HepG2 (cell line): Measurements from ENCODE around the gene H3-3A. TPM values are rescaled to one million over a fixed set of nuclear protein-coding genes. Genes with fewer than 3 reads are reported as not detected.

Experiments
- ASH2L ChIP-seq: fragments of 300-600, 200-600 bp; sonication (generic); IDR thresholded peaks from 2 replicates; pipeline ENCODE4 v1.7.0; 2017; ENCODE audit warnings: low read depth, mild to moderate bottlenecking, moderate library complexity, mixed read lengths, low read length; ENCODE audit not compliant: insufficient read length
- ATF7-NPFF ChIP-seq: sonication (generic); formaldehyde crosslinking; IDR thresholded peaks from 2 replicates; pipeline ENCODE4 v1.8.1; 2023; ENCODE audit warnings: mild to moderate bottlenecking, low read depth, missing genetic modification reagents, moderate library complexity
- HOXA7 ChIP-seq: sonication (generic); formaldehyde crosslinking; IDR thresholded peaks from 2 replicates; pipeline ENCODE4 v1.8.1; 2022; ENCODE audit warnings: mild to moderate bottlenecking, missing genetic modification reagents, moderate library complexity
- MAF1 ChIP-seq: sonication (generic); formaldehyde crosslinking; IDR thresholded peaks from 2 replicates; pipeline ENCODE4 v1.5.0; 2020; ENCODE audit warnings: missing genetic modification reagents, borderline replicate concordance
- RBM22 ChIP-seq: fragments of 200-400 bp; formaldehyde crosslinking; optimal IDR thresholded peaks from 2 replicates; pipeline ENCODE3; 2017; ENCODE audit warnings: mild to moderate bottlenecking, low read length, moderate library complexity
- RXRB ChIP-seq: IDR thresholded peaks from 2 replicates; pipeline ENCODE4 v1.6.1; 2016; ENCODE audit warnings: borderline replicate concordance, missing genetic modification reagents, missing compliant biosample characterization
- ZBTB38 ChIP-seq: sonication (generic); formaldehyde crosslinking; IDR thresholded peaks from 2 replicates; pipeline ENCODE4 v1.5.1; 2020; ENCODE audit warnings: mild to moderate bottlenecking, missing genetic modification reagents
- polyA plus RNA-seq, 8 experiments: library from polyadenylated mRNA; depleted of rRNA in 3 of 8; stranded (reverse) in 7 of 8; unstranded in 1 of 8; fragments of >200 nt; fragmentation: Illumina TruSeq in 4 of 8; extraction: Trizol in 4 of 8; gene quantifications; 2 replicates each; pipeline versions ENCODE4 v1.2.1 to v1.2.3, GENCODE V29; 2011 to 2016; ENCODE audit warnings: low read depth in 4 of 8, missing spikeins in 1 of 8, mixed read lengths in 1 of 8; ENCODE audit not compliant: insufficient read depth in 1 of 8
- total RNA-seq, 5 experiments: library from RNA; depleted of rRNA; stranded (reverse); fragments of >200 nt; fragmentation: Illumina TruSeq; extraction: Trizol; gene quantifications; 2 replicates each; pipeline ENCODE4 v1.2.3, GENCODE V29; 2016; ENCODE audit warnings: low read depth in 1 of 5
- TF ChIP-seq, protein P1 (sequence below): sonication (generic); formaldehyde crosslinking; IDR thresholded peaks from 2 replicates; pipeline ENCODE4 v1.4.0; 2020; ENCODE audit warnings: missing genetic modification reagents
- TF ChIP-seq, protein P2 (sequence below): sonication (generic); formaldehyde crosslinking; conservative IDR thresholded peaks from 2 replicates; pipeline ENCODE4 v1.8.1; 2023; ENCODE audit warnings: missing genetic modification reagents
- TF ChIP-seq, protein P3 (sequence below): sonication (generic); formaldehyde crosslinking; IDR thresholded peaks from 2 replicates; pipeline ENCODE4 v1.4.0; 2020; ENCODE audit warnings: low read depth, mild to moderate bottlenecking, missing genetic modification reagents
- TF ChIP-seq, protein P4 (sequence below): sonication (generic); formaldehyde crosslinking; IDR thresholded peaks from 2 replicates; pipeline ENCODE4 v1.4.0; 2020; ENCODE audit warnings: missing genetic modification reagents
- TF ChIP-seq, protein P5 (sequence below): IDR thresholded peaks from 2 replicates; pipeline ENCODE4 v1.6.1; 2016; ENCODE audit warnings: control low read depth
- TF ChIP-seq, protein P6 (sequence below): sonication (generic); formaldehyde crosslinking; IDR thresholded peaks from 2 replicates; pipeline ENCODE4 v1.4.0; 2020; ENCODE audit warnings: missing genetic modification reagents

The H3-3A gene
- total and polyA plus RNA-seq, 2 of the 13 experiments (the other 11 are each of a cell fraction or from before 2014, with no cell fraction given) = 221 to 320 TPM

DNA sequence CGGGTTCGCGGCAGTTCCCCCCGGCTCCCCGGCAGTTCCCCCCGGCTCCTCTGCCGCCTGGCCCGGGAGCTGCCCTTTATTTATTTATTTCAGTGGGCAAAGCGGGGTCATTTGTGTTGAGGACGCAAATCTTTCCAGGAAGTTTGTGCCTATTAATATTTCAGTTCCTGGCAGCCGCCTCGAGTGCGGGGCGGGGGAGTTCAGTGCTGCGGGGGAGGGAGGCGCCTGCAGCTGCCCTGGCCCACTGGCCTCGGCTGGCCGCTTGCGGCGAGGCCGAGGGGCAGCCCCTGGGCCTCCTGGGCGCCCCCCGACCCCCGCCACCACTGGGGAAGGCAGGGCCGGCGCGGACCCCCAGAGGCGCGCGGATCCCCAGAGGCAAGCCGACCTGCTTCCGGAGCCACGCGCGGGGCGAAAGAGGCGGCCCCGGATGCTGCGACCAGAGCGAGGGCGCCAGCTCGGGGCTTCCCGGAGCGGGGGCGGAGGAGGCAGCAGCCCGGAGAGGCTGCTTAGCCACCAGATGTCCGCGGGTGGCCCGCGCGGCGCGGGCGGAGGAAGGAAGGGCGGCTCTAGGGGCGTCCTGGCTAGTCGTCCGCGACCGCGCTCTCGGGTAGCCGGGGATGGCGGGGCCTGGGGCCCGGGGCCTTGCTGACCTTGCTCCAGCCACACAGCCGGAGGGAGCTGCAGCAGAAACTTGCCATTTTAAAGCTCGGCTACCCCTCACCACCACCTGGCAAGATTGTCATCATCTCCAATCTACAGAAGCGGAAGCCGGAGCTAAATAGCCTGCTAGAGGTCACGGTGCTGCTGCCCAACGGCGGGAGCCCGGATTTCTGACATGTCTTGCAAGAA lies 48.0 kb downstream of the H3-3A start (continued):
- TF ChIP-seq ASH2L = peak; percentile 23
- TF ChIP-seq RBM22 = no peak
- TF ChIP-seq, protein P1, sequence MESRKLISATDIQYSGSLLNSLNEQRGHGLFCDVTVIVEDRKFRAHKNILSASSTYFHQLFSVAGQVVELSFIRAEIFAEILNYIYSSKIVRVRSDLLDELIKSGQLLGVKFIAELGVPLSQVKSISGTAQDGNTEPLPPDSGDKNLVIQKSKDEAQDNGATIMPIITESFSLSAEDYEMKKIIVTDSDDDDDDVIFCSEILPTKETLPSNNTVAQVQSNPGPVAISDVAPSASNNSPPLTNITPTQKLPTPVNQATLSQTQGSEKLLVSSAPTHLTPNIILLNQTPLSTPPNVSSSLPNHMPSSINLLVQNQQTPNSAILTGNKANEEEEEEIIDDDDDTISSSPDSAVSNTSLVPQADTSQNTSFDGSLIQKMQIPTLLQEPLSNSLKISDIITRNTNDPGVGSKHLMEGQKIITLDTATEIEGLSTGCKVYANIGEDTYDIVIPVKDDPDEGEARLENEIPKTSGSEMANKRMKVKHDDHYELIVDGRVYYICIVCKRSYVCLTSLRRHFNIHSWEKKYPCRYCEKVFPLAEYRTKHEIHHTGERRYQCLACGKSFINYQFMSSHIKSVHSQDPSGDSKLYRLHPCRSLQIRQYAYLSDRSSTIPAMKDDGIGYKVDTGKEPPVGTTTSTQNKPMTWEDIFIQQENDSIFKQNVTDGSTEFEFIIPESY (CRISPR knock-in tag) = no peak
- TF ChIP-seq, protein P2, sequence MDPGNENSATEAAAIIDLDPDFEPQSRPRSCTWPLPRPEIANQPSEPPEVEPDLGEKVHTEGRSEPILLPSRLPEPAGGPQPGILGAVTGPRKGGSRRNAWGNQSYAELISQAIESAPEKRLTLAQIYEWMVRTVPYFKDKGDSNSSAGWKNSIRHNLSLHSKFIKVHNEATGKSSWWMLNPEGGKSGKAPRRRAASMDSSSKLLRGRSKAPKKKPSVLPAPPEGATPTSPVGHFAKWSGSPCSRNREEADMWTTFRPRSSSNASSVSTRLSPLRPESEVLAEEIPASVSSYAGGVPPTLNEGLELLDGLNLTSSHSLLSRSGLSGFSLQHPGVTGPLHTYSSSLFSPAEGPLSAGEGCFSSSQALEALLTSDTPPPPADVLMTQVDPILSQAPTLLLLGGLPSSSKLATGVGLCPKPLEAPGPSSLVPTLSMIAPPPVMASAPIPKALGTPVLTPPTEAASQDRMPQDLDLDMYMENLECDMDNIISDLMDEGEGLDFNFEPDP (CRISPR knock-in tag) = no peak
- TF ChIP-seq, protein P3, sequence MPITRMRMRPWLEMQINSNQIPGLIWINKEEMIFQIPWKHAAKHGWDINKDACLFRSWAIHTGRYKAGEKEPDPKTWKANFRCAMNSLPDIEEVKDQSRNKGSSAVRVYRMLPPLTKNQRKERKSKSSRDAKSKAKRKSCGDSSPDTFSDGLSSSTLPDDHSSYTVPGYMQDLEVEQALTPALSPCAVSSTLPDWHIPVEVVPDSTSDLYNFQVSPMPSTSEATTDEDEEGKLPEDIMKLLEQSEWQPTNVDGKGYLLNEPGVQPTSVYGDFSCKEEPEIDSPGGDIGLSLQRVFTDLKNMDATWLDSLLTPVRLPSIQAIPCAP (CRISPR knock-in tag) = no peak
- TF ChIP-seq, protein P4, sequence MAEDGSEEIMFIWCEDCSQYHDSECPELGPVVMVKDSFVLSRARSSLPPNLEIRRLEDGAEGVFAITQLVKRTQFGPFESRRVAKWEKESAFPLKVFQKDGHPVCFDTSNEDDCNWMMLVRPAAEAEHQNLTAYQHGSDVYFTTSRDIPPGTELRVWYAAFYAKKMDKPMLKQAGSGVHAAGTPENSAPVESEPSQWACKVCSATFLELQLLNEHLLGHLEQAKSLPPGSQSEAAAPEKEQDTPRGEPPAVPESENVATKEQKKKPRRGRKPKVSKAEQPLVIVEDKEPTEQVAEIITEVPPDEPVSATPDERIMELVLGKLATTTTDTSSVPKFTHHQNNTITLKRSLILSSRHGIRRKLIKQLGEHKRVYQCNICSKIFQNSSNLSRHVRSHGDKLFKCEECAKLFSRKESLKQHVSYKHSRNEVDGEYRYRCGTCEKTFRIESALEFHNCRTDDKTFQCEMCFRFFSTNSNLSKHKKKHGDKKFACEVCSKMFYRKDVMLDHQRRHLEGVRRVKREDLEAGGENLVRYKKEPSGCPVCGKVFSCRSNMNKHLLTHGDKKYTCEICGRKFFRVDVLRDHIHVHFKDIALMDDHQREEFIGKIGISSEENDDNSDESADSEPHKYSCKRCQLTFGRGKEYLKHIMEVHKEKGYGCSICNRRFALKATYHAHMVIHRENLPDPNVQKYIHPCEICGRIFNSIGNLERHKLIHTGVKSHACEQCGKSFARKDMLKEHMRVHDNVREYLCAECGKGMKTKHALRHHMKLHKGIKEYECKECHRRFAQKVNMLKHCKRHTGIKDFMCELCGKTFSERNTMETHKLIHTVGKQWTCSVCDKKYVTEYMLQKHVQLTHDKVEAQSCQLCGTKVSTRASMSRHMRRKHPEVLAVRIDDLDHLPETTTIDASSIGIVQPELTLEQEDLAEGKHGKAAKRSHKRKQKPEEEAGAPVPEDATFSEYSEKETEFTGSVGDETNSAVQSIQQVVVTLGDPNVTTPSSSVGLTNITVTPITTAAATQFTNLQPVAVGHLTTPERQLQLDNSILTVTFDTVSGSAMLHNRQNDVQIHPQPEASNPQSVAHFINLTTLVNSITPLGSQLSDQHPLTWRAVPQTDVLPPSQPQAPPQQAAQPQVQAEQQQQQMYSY = no peak
- TF ChIP-seq, protein P5, sequence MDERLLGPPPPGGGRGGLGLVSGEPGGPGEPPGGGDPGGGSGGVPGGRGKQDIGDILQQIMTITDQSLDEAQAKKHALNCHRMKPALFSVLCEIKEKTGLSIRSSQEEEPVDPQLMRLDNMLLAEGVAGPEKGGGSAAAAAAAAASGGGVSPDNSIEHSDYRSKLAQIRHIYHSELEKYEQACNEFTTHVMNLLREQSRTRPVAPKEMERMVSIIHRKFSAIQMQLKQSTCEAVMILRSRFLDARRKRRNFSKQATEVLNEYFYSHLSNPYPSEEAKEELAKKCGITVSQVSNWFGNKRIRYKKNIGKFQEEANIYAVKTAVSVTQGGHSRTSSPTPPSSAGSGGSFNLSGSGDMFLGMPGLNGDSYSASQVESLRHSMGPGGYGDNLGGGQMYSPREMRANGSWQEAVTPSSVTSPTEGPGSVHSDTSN = no peak
- no peak for TF ChIP-seq MAF1 (CRISPR knock-in tag)
- TF ChIP-seq, protein P6, sequence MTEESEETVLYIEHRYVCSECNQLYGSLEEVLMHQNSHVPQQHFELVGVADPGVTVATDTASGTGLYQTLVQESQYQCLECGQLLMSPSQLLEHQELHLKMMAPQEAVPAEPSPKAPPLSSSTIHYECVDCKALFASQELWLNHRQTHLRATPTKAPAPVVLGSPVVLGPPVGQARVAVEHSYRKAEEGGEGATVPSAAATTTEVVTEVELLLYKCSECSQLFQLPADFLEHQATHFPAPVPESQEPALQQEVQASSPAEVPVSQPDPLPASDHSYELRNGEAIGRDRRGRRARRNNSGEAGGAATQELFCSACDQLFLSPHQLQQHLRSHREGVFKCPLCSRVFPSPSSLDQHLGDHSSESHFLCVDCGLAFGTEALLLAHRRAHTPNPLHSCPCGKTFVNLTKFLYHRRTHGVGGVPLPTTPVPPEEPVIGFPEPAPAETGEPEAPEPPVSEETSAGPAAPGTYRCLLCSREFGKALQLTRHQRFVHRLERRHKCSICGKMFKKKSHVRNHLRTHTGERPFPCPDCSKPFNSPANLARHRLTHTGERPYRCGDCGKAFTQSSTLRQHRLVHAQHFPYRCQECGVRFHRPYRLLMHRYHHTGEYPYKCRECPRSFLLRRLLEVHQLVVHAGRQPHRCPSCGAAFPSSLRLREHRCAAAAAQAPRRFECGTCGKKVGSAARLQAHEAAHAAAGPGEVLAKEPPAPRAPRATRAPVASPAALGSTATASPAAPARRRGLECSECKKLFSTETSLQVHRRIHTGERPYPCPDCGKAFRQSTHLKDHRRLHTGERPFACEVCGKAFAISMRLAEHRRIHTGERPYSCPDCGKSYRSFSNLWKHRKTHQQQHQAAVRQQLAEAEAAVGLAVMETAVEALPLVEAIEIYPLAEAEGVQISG (CRISPR knock-in tag) = no peak
- no peak for TF ChIP-seq ZBTB38
- peak; percentile 44; the same call in 1 of the 2 replicates for TF ChIP-seq ATF7-NPFF
- TF ChIP-seq HOXA7 = no peak
- TF ChIP-seq RXRB (CRISPR knock-in tag) = 0 out of 2 replicates have a peak, but pooled peaks have one; percentile 6
